GM18870 (cell line): ENCODE results near the gene TMEM59.
"Not testable (repeated sequence)": the region's sequence is repeated elsewhere in the genome, so short reads cannot be mapped to it uniquely, and the experiment has no call there.

ENCODE experiments used
- ATAC-seq: cut with Tn5 transposase; IDR thresholded peaks from one replicate; pipeline ENCODE4 v1.9.1; 2021; ENCODE audit warnings: moderate library complexity; ENCODE audit not compliant: unreplicated experiment

TMEM59 gene

DNA sequence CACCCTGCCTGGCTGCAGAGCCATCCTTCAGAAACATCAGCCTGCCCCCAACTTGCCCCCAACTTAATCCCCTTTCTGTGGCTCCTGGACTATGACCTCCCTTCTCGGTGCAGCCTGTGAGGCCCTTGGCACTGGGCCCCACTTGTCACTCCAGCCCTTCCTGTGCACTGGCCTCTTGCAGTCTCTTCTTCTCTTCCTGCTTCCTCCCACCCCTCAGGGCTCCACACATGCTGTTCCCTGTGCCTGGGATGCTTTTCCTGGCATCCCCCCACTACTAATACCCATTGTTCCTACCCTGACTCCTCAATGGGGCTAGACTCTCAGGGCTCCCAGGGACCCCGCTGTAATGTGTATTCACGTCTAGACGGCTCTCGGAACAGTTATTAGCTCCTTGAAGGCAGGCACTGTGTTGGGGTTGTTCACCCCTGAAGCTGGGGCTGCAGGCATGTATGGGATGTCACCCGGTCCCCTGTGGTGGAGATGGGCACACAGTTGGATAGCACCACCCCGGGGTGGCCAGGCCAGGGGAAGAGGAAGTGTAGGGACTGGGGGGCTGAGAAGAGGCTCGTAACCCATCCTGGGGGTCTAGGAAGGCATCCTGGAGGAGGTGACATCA is 39.5 kb downstream of the TMEM59 start:
- ATAC-seq: no peak

DNA sequence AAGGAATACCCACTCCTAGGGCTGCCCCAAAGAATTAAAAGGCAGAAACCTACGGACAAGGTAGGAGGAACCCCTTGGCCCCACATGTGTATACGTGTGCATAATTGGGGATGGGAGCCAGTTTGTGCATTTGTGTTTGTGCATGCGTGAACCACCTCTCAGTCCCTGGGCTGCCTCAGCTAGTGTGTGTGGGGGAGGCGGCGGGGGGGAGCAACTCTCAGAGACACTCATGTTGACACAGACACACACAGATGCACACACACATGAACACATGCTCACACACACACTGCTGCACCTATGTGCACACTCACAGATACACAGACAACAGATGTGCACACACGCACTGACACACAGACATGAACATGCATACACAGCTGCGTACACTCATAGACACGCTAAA is 40.1 kb downstream of the TMEM59 start:
- no peak for ATAC-seq

DNA sequence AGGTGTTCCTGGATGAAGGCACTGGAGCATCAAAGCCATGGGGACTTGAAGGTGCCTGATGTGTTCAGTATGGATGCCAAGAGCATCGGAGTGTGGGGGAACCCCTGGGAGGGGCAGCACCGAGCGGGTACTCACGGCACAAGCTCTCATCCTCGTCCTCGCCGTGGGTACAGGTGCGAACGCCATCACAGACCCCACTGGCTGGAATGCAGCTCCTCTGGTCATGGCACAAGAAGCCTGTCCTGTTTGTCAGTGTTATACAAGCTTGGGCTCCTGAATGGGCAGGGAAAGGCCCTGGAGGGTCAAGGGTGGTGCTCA is 41.0 kb downstream of the TMEM59 start:
- ATAC-seq: no peak

DNA sequence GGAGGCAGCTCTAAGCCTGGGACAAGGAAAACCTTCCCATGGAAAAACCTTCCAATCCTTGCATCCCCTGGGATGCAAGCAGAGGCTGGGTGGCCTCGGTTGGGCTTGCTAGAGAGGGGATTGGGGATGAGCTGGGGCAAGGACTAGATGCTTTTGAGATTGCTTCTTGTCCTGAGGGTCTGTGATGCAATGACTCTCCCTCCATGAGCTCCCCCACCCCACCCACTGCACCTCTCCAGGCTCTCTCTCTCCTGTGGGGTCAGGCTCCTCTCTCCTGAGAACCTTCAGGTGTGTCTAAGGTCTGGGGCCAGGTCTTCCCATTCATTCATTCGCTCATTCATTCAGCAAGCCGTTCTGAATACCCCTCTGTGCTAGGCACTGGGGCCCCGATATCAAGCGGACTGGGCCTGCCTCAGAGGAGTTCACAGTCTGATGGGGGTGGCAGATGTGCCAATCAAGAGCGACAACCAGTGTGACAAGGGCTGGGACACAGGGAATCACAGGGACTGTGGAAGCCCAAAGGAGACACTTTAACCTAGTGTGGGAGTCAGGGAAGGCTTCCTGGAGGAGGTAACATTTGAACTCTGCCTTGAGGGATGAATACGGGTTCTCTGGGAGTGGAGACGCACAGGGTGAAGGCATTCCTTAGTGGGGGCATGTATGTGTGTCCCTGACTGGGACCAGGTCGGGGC is 41.5 kb downstream of the TMEM59 start:
- ATAC-seq: no peak

- ATAC-seq: no peak
Measured at GRCh38 chr1:54010415-54011117, 42.4 kb downstream of the TMEM59 start.

DNA sequence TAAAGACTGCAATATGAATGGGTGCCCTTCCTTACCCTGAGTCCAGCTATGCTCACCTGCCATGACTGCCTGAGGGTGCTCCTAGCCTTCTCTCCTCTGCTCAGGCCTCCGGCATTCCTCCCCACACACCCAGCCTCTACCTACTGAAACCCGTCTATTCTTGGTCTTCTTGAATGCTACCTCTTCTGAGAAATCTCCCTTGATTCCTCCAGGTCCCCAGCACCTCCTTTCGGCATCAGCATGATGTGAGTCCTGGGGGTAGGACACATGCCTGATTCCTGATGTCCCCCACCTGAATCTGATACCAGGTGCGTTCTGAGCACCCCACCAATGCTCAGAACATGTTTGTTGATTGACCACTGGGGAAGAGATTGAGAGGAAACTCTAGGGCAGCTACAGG is 43.6 kb downstream of the TMEM59 start:
- ATAC-seq: no peak

- no peak for ATAC-seq
Measured at GRCh38 chr1:54008876-54009275, 44.1 kb downstream of the TMEM59 start.

GRCh38 chr1:54007613-54008012 is 45.4 kb downstream of the TMEM59 start:
- ATAC-seq: no peak

DNA sequence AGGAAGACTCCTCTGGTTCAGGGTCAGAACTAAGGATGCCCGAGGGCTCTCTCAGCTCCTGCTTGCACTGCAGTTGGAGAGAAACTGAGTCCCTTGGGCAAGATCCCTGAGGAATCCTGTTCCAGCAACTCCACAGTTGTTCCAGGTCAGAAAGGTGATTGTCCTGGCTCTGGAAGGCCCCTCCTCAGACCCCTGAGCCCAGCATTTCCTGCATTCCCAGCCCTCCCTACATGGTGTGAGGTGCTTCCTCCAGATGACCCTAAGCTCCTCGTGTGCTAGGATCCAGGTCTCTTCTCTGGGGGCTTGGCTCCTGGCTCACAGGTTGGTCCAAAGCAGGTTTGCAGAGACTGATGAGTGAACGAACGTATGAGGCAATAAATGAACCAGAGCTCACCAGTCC is 46.5 kb downstream of the TMEM59 start:
- no peak for ATAC-seq

- no peak for ATAC-seq
Measured at GRCh38 chr1:54004481-54005049, 48.4 kb downstream of the TMEM59 start.

- not testable (repeated sequence) for ATAC-seq
Measured at GRCh38 chr1:54003750-54004480, 49.1 kb downstream of the TMEM59 start.

- no peak for ATAC-seq
Measured at GRCh38 chr1:54003249-54003646, 49.8 kb downstream of the TMEM59 start.

DNA sequence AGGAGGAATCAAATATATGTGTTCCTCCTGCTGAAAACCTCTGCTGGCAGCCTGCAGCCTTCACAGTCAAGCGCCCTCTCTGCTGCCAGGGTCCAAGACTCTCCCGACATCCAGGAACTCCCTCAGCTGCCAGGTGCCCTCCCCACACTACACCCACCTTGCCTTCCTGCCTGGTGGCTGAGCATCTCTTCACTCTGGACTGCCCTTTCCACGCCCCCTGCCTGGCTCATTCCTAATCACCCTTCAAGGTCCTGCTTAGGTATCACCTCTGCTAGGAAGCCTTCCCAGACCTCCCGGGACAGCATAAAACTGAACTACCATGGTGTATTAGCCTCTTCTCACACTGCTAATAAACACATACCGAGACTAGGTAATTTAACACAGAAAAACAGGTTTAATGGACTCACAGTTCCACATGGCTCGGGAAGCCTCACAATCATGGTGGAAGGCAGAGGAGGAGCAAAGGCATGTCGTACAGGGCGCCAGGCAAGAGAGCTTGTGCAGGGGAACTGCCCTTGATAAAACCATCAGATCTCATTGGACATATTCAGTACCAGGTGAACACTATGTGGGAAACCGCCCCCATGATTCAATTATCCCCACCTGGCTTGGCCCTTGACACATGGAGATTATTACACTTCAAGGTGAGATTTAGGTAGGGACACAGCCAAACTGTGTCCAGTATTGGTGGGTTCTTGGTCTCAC is 50.3 kb downstream of the TMEM59 start:
- ATAC-seq: no peak

DNA sequence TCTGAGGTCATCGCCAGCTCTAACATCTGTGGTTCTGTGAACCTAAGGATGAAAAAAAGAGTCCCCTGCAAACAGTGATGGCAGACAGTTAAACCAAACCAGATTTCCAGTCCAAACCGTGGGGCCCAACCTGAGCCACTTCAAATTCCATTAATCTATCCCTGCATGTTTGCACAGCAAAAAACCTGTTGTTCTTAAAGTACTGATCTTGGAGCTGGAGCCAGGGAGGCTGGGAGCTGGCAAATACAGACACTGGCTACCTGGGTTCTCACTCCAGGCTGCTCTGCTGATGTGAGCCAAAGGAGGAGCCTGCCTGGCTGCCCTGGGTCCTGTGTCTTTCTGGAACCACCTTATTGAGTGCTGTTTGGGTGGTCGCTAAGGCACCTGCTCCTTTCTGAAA is 51.4 kb downstream of the TMEM59 start:
- no peak for ATAC-seq

DNA sequence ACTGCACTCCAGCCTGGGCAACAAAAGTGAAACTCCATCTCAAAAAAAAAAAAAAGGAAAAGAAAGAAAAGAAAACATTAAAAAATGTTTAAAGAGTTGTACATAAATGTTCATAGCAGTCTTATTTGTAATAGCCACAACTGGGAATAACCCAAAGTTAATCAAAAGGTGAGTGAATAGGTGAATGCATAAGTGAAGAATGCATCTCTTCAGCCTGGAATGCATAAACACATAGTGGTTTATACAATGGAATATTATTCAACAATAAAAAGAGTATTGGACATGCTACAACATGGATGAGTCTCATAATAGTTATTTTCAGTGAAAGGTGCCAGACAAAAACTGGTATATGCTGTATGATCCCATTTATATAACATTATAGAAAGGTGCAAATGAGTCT is 53.1 kb downstream of the TMEM59 start:
- no peak for ATAC-seq

DNA sequence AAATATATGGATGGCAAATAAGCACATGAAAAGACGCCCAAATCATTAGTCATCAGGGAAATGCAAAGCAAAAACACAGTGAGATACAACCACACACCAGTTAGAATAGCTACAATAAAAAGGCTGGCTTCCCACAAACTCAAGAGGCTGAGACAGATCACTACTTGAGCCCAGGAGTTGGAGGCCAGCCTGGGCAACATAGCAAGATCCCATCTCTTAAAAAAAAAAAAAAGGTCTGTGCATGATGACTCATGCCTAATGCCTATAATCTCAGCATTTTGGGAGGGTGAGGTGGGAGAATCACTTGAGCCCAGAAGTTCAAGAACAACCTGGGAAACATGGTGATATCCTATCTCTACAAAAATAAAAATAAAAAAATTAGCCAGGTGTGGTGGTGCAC is 54.8 kb downstream of the TMEM59 start:
- no peak for ATAC-seq

GRCh38 chr1:53995683-53996082 is 57.3 kb downstream of the TMEM59 start:
- no peak for ATAC-seq

GRCh38 chr1:53994516-53994915 is 58.5 kb downstream of the TMEM59 start:
- not testable (repeated sequence) for ATAC-seq

DNA sequence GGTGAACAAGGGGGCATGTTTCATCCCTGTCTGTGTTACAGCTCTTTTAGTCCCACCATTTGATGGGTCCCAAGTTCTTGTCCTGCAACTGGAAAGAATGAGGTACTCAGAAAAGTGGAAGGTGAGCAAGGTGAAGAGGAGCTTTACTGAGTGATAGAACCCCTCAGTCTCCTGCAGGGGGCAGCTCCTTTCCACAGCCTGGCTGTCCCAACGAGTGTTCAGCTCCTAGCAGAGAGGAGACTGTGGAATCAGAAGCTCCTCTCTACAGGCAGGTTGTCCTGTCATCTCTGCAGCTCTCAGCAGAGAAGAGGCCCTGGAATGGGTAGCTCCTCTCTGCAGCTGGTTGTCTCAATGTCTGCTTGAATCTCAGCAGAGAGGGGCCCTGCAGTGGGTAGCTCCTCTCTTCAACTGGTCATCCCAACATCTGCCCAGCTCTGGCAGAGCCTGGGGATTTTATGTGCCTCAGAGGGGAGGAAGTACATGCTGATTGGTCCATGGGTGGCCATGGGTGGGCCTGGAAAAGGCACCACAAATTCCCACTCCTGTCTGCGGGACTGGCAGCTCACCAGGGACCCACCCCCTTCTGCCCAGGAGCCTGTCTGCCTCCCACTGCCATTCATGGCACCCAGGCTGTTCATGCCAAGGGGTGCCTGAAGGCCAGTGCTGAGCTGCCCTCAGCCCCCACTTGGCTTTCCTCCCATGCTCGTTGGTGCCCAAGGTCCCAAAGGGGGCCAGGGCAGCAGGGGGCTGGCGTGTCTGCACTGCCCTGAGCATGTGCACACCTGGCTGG is 60.7 kb downstream of the TMEM59 start:
- no peak for ATAC-seq

GRCh38 chr1:53987880-53988279 is 65.1 kb downstream of the TMEM59 start:
- no peak for ATAC-seq
